Stimulated activated naive CD8-positive, alpha-beta T cell treated with anti-CD3 and anti-CD28 coated beads, Interleukin-15, amount 100 ng/mL, for 72 hours (primary cell): ENCODE measurements around the gene ATP13A1.
"Not testable (repeated sequence)": the region's sequence is repeated elsewhere in the genome, so short reads cannot be mapped to it uniquely, and the experiment has no call there.

Experiments used
- ATAC-seq: fragments of 150-1000 bp; cut with Tn5 transposase; 2 replicates; pipeline ENCODE4 v1.10.0; 2021; ENCODE audit warnings: mild to moderate bottlenecking, moderate library complexity
- DNase-seq, 2 donors: peaks; one replicate each; pipeline ENCODE4 v3.0.0; 2021 to 2022
- H3K27ac Mint-ChIP-seq, 2 donors: one replicate each; pipeline ENCODE4 v1.8.0; 2022; ENCODE audit warnings: mild to moderate bottlenecking in 2 of 2, mixed read lengths in 2 of 2, moderate library complexity in 2 of 2
- H3K27me3 Mint-ChIP-seq: one replicate; pipeline ENCODE4 v1.8.0; 2022; ENCODE audit warnings: mixed read lengths
- H3K4me1 Mint-ChIP-seq: one replicate; pipeline ENCODE4 v1.8.0; 2022; ENCODE audit warnings: mild to moderate bottlenecking, mixed read lengths
- H3K4me3 Mint-ChIP-seq, 2 donors: one replicate each; pipeline ENCODE4 v1.8.0; 2022; ENCODE audit warnings: mild to moderate bottlenecking in 2 of 2, mixed read lengths in 2 of 2, moderate library complexity in 1 of 2
- H3K9me3 Mint-ChIP-seq, 2 donors: one replicate each; pipeline ENCODE4 v1.8.0; 2022; ENCODE audit warnings: mixed read lengths in 2 of 2

The ATP13A1 gene

DNA sequence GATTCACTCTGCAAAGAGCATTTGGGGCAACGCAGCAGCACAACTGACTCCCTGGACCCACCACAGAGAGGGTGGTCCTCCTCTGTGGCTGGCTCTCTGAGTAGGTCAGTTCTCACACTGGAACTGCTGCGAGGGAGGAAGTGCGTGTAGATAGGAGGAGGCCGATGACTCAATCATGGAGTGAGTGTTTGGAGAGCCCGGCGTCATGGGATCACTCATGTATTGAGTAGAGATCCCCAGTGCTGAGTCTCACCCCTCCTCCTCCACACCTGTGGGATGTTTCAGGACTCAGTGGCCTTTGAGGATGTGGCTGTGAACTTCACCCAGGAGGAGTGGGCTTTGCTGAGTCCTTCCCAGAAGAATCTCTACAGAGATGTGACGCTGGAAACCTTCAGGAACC lies 14.1 kb upstream of the ATP13A1 start:
- ATAC-seq: no peak
- Mint-ChIP-seq H3K4me3 (peak overlapping the region in 1 of 2 donors; percentile 22), H3K4me1 (peaks cover 7% of the 10 kb centered on the region), H3K27ac (peak overlapping the region in 1 of 2 donors; percentile 64), H3K27me3 (no peaks in the 10 kb centered on the region), H3K9me3 (peaks cover 37 to 52% of the 10 kb centered on the region in 2 donors)
- DNase-seq: no peak

DNA sequence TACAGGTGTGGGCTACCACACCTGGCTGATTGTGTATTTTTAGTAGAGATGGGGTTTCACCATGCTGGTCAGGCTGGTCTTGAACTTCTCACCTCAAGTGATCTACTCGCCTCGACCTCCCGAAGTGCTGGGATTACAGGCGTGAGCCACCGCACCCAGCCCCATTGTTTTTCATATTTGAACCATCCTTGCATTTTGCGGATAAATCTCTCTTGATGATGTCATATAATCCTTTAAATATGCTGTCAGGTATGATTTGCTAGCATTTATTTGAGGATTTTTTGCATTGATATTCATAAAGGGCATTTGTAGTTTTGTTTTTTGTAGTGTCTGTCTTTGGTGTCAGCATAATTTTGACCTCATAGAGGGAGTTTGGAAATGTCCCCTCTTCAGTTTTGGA lies 10.8 kb upstream of the ATP13A1 start:
- DNase-seq: no peak
- ATAC-seq: no peak
- H3K9me3 Mint-ChIP-seq: peaks cover 30 to 36% of the 10 kb centered on the region in 2 donors
- peaks cover 21% of the 10 kb centered on the region for H3K4me1 Mint-ChIP-seq
- H3K4me3 Mint-ChIP-seq: no peak overlapping the region
- H3K27me3 Mint-ChIP-seq: no peaks in the 10 kb centered on the region
- peak overlapping the region in 1 of 2 donors; percentile 93 for H3K27ac Mint-ChIP-seq

DNA sequence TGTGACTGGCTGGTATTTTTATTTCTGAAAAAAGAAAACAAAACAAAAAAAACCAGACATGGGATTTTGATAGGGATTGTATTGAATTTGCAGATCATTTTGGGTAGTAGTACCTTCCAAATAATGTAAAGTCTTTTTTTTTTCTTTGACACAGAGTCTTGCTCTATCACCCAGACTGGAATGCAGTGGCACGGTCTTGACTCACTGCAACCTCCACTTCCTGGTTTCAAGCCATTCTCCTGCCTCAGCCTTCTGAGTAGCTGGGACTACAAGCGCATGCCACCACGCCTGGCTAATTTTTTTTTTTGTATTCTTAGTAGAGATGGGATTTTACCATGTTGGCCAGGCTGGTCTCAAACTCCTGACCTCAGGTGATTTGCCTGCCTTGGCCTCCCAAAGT lies 9.3 kb upstream of the ATP13A1 start:
- peak overlapping the region in 1 of 2 donors; percentile 27 for H3K27ac Mint-ChIP-seq
- H3K4me1 Mint-ChIP-seq: peaks cover 25% of the 10 kb centered on the region
- H3K4me3 Mint-ChIP-seq: peak overlapping the region in 1 of 2 donors; percentile 18
- peaks cover 21 to 23% of the 10 kb centered on the region in 2 donors for H3K9me3 Mint-ChIP-seq
- no peaks in the 10 kb centered on the region for H3K27me3 Mint-ChIP-seq
- DNase-seq (no peak), ATAC-seq (no peak)

GRCh38 chr19:19670070-19670551 lies 6.6 kb upstream of the ATP13A1 start:
- no peak for ATAC-seq
- H3K4me3 Mint-ChIP-seq: peak overlapping the region; percentile 95 to 97
- peak overlapping the region; percentile 97 to 100 for H3K27ac Mint-ChIP-seq

DNA sequence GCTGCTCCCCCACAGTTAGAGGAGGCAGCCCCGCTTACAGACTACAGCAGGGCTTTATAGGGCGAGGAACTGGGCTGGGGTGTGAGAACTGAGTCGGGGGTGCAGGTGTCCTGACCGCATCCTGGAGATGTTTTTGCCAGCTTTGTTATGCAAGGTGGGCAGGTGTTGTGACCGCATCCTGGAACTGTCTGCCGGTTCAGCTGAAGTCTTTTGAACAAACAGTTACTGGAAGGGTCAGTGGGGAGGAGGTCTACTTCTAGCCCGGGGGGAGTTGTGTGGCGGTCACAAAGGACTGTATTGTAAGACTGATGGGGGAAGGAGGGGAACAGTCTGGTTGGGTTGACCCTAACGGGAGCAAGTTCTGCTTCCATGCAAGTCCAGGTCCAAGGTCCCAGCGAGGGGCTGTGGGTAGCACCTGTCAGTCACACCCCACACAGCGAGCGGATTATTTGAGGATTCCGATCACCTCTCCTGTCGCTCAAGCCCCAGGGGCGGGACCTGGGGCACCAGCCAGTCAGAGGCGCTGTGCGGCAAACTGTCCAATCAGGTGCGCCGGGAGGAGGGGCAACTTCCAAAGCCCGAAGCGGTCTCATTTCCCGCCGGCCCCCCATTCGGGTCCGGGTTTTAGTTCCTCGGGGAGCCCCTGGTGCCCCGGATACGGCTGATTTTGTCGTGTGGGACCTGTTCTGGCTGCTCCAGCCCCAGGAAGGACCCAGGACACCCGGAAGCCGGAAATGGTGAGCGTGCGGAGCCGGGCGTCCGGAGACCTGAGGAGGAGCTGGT lies 4.9 kb upstream of the ATP13A1 start, which contains the start of gene ZNF101:
Gene ZNF101, plus strand, starts transcription at position 610 of the 783 bp plus-strand sequence. Its CDS starts 125 bp downstream, at position 735.
- ATAC-seq (peak; percentile 86), DNase-seq (peak; percentile 98 to 99)
- peak within 1 kb of the TSS; percentile 95 to 97 for H3K4me3 Mint-ChIP-seq
- H3K4me1 Mint-ChIP-seq: peaks cover 29% of the 10 kb centered on the region
- H3K27me3 Mint-ChIP-seq: no peaks in the 10 kb centered on the region
- no peaks in the 10 kb centered on the region for H3K9me3 Mint-ChIP-seq
- peak within 1 kb of the TSS; percentile 98 to 100 for H3K27ac Mint-ChIP-seq

More at GRCh38 chr19:19670070-19670551, 6.6 kb upstream of the ATP13A1 start:
- H3K4me1 Mint-ChIP-seq: peaks cover 29% of the 10 kb centered on the region
- DNase-seq: no peak
- peaks cover 0 to under 1% of the 10 kb centered on the region in 2 donors for H3K9me3 Mint-ChIP-seq
- no peaks in the 10 kb centered on the region for H3K27me3 Mint-ChIP-seq

DNA sequence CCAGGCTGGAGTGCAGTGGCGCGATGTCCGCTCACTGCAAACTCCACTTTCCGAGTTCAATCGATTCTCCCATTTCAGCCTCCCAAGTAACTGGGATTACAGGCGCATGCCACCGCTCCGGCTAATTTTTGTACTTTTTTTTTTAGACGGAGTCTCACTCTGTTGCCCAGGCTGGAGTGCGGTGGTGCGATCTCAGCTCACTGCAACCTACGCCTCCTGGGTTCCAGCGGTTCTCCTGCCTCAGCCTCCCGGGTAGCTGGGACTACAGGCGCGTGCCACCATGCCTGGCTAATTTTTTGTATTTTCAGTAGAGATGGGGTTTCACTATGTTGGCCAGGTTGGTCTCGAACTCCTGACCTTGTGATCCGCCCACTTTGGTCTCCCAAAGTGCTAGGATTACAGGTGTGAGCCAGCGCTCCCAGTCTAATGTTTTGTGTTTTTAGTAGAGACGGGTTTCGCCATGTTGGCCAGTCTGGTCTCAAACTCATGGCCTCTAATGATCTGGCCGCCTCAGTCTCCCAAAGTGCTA lies 2.0 kb upstream of the ATP13A1 start:
- peak overlapping the region in 1 of 2 donors; percentile 71 for H3K27ac Mint-ChIP-seq
- peaks cover 49% of the 10 kb centered on the region for H3K4me1 Mint-ChIP-seq

DNA sequence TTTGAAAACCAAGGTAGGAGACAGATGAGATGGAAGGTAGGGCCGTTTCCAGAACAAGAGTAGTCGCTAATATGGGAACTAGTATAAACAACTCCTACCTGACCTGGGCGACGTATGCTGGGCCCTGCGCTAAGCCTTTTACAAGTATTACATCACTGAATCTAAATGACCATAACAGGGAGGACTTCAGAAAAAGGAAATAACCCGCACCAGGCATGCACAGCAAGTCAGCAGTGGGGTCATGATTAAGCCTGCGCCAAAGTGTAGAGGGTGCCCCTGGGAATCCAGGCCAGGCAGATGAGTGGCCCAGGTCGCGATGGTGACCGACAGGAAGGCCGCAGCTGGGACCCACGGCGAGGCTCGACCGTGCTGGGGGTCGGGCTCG lies 613 bp downstream of the ATP13A1 start:
- no peak for ATAC-seq

More for the DNA sequence above, 2.0 kb upstream of the ATP13A1 start:
- ATAC-seq, H3K9me3 Mint-ChIP-seq, H3K27me3 Mint-ChIP-seq, DNase-seq: not testable (repeated sequence)
- peak overlapping the region in 1 of 2 donors; percentile 39 for H3K4me3 Mint-ChIP-seq

GRCh38 chr19:19662344-19662743 lies 1.1 kb downstream of the ATP13A1 start:
- ATAC-seq: no peak
- DNase-seq: no peak
- Mint-ChIP-seq H3K4me1 (peaks cover 38% of the 10 kb centered on the region), H3K27me3 (no peaks in the 10 kb centered on the region), H3K27ac (peak overlapping the region; percentile 92 to 97), H3K4me3 (peak overlapping the region; percentile 95 to 98), H3K9me3 (no peaks in the 10 kb centered on the region)

More for the DNA sequence above, 613 bp downstream of the ATP13A1 start:
- H3K4me3 Mint-ChIP-seq: peak overlapping the region; percentile 95 to 98
- peak overlapping the region; percentile 92 to 97 for H3K27ac Mint-ChIP-seq
- DNase-seq: no peak
- no peaks in the 10 kb centered on the region for H3K27me3 Mint-ChIP-seq
- H3K9me3 Mint-ChIP-seq: no peaks in the 10 kb centered on the region
- peaks cover 43% of the 10 kb centered on the region for H3K4me1 Mint-ChIP-seq

GRCh38 chr19:19661675-19662251 lies 1.7 kb downstream of the ATP13A1 start:
- H3K4me3 Mint-ChIP-seq: peak overlapping the region; percentile 95 to 98
- ATAC-seq (peak; percentile 4), DNase-seq (peak in 1 of 2 donors; percentile 51)
- H3K27ac Mint-ChIP-seq: peak overlapping the region; percentile 92 to 97
- no peaks in the 10 kb centered on the region for H3K9me3 Mint-ChIP-seq
- H3K4me1 Mint-ChIP-seq: peaks cover 39% of the 10 kb centered on the region
- no peaks in the 10 kb centered on the region for H3K27me3 Mint-ChIP-seq

DNA sequence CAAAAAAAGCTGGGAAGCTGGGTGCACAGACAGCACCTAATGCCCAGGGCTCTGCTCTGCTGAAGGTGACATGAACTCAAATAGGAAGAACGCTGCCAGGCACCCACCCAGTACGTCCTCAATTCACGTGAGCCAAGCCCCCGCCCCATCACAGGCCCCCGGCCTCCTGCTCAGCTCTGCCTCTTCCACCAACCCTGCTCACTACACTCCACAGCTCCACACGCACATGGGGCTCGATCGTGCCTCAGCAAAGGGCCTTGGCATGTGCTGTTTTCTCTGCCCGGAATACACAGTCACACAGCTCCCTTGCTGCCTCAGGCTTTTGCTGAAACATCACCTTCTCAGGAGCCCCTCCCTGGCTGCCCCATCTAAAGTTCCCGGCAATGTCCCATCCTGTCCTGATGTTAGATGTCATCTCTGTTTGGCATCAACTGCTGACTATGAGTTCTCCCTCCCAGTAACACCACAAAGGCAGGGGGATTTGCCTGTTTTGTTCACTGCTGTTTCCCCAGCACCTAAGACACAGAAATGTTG lies 2.3 kb downstream of the ATP13A1 start:
- Mint-ChIP-seq H3K27me3 (no peaks in the 10 kb centered on the region), H3K4me3 (peak overlapping the region; percentile 95 to 98), H3K9me3 (no peaks in the 10 kb centered on the region), H3K4me1 (peaks cover 39% of the 10 kb centered on the region), H3K27ac (peak overlapping the region; percentile 71 to 92)
- no peak for ATAC-seq
- DNase-seq: no peak

DNA sequence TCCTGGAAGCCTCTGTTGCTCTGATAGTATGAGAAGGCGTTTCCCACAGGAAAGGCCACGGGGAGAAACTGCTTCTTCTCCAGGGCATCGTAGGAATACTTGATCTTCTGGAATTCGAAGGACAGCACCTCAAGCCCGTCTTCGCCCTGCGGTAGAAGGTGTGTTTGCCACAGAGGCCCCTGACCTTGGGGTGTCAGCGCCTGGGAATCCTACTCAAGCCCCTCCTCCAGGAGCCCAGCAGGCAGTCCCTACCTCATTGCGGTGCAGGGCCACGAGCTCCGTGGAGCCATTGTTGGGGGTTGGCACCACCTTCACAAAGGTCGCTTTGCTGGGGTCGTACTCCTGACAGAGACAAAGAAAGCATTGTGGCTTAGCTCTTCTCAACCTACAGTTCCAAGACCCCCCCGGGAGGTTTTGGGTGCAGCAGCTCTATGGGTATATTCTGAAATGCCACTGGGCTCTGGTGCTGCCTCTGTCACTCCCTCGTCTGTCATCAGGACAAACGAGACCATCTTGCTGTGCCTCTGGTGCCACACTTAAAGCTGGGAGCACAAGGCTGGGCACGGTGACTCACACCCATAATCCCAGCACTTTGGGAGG lies 3.7 kb downstream of the ATP13A1 start:
- H3K4me3 Mint-ChIP-seq: no peak overlapping the region

GRCh38 chr19:19657397-19657783 lies 6.1 kb downstream of the ATP13A1 start:
- no peak for ATAC-seq
- H3K4me3 Mint-ChIP-seq: no peak overlapping the region
- peaks cover 44% of the 10 kb centered on the region for H3K4me1 Mint-ChIP-seq
- H3K9me3 Mint-ChIP-seq: no peaks in the 10 kb centered on the region
- no peaks in the 10 kb centered on the region for H3K27me3 Mint-ChIP-seq
- H3K27ac Mint-ChIP-seq: peak overlapping the region in 1 of 2 donors; percentile 43
- DNase-seq: no peak

More for the DNA sequence above, 3.7 kb downstream of the ATP13A1 start:
- Mint-ChIP-seq H3K27me3 (no peaks in the 10 kb centered on the region), H3K4me1 (peaks cover 39% of the 10 kb centered on the region), H3K27ac (peak overlapping the region in 1 of 2 donors; percentile 46), H3K9me3 (no peaks in the 10 kb centered on the region)
- ATAC-seq (no peak), DNase-seq (no peak)

- H3K27ac Mint-ChIP-seq: peak overlapping the region; percentile 33 to 63
- peaks cover 38% of the 10 kb centered on the region for H3K4me1 Mint-ChIP-seq
- ATAC-seq (no peak), DNase-seq (no peak)
- no peak overlapping the region for H3K4me3 Mint-ChIP-seq
- no peaks in the 10 kb centered on the region for H3K27me3 Mint-ChIP-seq
- H3K9me3 Mint-ChIP-seq: no peaks in the 10 kb centered on the region
These were observed 6.8 kb downstream of the ATP13A1 start for GRCh38 chr19:19656451-19657396.

- no peak for DNase-seq
- ATAC-seq: no peak
- no peak overlapping the region for H3K4me3 Mint-ChIP-seq
- H3K27ac Mint-ChIP-seq: peak overlapping the region in 1 of 2 donors; percentile 83
- H3K4me1 Mint-ChIP-seq: peaks cover 30% of the 10 kb centered on the region
- no peaks in the 10 kb centered on the region for H3K27me3 Mint-ChIP-seq
- H3K9me3 Mint-ChIP-seq: no peaks in the 10 kb centered on the region
These were observed 7.7 kb downstream of the ATP13A1 start for GRCh38 chr19:19655641-19656343.
